ENCODE measurements around the gene RAB3C.

DNA sequence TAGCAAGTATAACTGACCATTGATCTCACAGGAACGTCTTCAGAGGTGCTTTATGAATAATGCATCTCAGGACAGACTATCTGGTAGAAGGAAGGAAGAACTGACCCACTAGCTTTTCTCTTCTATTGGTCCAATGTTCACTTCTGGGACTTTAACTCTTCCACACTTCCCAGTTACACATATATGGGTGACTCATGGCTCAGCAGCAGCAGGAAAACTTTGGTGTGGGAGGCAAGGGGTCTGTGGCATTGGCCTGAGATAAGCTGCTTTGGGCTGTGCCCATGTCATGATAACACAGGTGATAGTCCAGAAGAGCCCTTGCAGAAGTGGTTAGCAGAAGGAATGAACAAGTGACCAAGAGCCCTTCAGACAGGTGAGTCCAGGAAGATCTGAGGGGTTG lies 148.8 kb downstream of the RAB3C start:
- TF ChIP-seq, protein P1, sequence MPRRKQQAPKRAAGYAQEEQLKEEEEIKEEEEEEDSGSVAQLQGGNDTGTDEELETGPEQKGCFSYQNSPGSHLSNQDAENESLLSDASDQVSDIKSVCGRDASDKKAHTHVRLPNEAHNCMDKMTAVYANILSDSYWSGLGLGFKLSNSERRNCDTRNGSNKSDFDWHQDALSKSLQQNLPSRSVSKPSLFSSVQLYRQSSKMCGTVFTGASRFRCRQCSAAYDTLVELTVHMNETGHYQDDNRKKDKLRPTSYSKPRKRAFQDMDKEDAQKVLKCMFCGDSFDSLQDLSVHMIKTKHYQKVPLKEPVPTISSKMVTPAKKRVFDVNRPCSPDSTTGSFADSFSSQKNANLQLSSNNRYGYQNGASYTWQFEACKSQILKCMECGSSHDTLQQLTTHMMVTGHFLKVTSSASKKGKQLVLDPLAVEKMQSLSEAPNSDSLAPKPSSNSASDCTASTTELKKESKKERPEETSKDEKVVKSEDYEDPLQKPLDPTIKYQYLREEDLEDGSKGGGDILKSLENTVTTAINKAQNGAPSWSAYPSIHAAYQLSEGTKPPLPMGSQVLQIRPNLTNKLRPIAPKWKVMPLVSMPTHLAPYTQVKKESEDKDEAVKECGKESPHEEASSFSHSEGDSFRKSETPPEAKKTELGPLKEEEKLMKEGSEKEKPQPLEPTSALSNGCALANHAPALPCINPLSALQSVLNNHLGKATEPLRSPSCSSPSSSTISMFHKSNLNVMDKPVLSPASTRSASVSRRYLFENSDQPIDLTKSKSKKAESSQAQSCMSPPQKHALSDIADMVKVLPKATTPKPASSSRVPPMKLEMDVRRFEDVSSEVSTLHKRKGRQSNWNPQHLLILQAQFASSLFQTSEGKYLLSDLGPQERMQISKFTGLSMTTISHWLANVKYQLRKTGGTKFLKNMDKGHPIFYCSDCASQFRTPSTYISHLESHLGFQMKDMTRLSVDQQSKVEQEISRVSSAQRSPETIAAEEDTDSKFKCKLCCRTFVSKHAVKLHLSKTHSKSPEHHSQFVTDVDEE (CRISPR knock-in tag; IDR thresholded peaks at IDR 0.05) = no peak
- no peak for TF ChIP-seq ZFP30 (CRISPR knock-in tag; IDR thresholded peaks at IDR 0.05)
- TF ChIP-seq SNAI2 (CRISPR knock-in tag; IDR thresholded peaks at IDR 0.05) = no peak
- no peak for TF ChIP-seq OSR1 (CRISPR knock-in tag; IDR thresholded peaks at IDR 0.05)
- TF ChIP-seq PATZ1 (CRISPR knock-in tag; IDR thresholded peaks at IDR 0.05; ENCODE audit: borderline replicate concordance) = no peak

Data from SK-N-SH treated with all-trans-retinoic acid at 6 μM for 48 hours (cell line).